ENCODE measurements around the gene HBS1L.

GRCh38 chr6:135054569-135055498 is at the start of gene HBS1L:
- TF ChIP-seq CTCF (IDR thresholded peaks at IDR 0.05) = no peak
- peak; percentile 87 for TF ChIP-seq POLR2A (IDR thresholded peaks at IDR 0.05)

All from ovary (tissue), 3 donors.